ENCODE results near the gene CBX2.

The CBX2 gene

DNA sequence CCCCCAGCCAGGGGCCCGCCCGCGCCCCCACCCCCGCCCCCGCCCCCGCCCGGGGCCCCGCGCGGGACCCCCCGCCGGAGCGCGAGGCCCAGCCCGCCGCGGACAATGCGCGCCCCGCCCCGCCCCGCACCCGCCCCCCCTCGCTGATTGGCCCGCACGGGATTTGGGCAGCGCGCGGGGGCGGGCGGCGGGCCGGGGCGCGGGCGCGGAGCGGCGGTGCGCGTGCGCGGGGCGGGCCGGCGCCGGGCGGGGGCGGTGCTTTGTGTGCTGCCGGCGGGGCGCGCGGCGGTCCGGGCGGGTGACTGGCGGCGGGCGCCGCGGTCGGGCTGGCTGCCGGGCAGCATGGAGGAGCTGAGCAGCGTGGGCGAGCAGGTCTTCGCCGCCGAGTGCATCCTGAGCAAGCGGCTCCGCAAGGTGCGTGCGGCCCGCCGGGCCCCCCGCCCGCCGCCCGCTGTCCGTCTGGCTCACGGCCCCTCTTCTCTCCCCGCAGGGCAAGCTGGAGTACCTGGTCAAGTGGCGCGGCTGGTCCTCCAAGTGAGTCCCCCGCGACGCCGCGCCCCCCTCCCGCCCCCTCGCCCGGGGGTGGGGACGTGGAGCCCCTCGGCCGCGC is at the start of gene CBX2:
TSS of gene CBX2 (plus strand) at position 255 of the 610 bp plus-strand sequence. CDS start at position 343, 88 bp downstream.
- no peak for DNase-seq

DNA sequence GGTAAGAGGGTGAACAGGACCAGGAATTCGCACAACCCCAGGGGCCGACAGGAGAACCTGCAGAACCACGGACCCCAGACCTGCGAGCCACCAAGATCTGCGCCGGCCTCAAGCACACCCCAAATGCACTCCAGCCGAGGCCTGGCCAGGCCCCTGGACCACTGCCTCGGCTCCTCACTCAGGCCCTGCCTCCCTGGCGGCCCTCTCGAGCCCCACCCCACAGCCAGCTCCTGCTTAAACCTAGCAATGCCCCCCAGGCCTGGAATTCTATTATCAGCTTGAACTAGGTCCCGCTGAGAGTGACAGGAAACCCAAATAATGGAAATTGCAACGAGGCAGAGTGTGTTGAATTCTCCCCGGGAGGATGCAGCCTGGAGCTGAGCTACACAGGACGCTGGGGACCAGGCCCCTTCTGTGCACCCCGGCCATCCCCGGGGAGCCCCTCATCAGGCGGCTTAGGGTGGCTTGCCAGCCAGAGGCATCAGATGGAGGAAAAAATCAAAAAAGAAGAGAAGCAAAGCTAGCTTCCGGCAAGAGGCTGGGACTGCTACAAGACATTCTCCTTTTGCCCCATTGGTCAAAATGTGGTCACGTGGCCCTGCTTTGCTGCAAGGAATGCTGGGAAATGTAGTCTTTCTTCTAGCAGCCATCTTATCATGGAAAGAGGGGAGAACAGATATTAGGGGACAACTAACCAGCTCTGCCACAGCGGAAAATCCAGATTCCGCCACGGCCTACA is 49.6 kb upstream of the CBX2 start:
- DNase-seq: peak; percentile 37

DNA sequence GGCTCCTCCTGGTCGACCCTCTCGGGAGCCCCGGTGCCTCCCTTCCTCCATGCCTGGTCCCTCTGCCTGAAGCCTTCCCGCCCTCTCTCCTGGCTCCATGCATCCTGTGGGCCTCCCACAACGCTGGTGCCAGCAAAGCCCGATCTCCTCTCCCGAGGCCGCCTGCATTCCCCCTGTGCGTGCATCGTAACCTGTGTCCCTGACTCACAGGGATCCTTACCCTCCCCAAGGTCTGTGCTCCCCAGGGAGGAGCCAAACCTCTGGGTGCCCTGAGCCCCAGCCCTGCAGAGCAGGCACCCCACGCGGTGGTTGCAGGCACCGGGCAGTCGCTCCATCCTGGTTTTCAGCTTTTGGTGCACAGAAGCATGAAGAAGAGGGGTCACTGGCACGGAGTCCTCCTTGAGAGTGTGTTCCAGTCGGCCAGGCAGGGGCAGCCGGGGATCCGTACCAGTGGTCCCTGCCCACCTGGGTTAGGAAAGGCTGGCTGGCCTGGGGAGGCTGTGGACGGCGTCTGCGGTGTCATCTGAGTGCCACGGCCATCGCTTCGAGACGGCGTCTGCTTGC is 49.0 kb upstream of the CBX2 start:
- no peak for DNase-seq

DNA sequence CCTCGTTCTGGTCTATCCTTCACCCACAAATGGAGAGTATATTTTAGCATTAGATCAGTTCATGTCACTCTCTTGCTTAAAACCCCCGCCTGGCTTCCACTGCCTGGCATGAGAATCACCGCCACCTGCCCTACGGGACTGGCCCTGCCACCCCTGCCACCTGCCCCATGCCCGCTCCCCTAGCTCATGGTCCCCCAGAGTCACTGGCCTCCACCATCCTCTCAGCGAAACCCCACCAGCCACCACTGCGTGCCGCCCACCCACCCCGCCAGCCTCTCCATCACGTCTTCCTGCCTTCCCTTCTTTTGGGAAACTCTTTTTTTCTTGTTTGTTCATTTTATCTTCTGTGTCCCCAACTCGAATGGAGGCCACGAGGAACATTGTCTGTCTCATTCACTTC is 48.2 kb upstream of the CBX2 start:
- DNase-seq: no peak

DNA sequence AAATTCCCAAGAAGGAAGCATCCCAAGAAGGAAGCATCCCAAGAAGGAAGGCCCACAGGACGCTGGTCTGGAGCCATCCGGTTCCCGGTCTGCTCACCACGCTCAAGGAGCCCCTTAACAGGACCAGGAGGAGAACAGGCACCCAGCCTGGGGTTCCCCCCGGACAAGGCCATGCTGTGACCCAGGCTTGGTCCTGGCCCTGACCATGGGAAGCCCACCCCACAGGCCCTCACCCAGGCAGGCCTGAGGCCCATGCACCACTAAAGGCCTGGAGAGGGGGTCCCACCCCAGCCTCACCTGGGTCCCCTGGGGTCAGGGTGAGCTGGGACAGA is 47.5 kb upstream of the CBX2 start:
- DNase-seq: no peak

DNA sequence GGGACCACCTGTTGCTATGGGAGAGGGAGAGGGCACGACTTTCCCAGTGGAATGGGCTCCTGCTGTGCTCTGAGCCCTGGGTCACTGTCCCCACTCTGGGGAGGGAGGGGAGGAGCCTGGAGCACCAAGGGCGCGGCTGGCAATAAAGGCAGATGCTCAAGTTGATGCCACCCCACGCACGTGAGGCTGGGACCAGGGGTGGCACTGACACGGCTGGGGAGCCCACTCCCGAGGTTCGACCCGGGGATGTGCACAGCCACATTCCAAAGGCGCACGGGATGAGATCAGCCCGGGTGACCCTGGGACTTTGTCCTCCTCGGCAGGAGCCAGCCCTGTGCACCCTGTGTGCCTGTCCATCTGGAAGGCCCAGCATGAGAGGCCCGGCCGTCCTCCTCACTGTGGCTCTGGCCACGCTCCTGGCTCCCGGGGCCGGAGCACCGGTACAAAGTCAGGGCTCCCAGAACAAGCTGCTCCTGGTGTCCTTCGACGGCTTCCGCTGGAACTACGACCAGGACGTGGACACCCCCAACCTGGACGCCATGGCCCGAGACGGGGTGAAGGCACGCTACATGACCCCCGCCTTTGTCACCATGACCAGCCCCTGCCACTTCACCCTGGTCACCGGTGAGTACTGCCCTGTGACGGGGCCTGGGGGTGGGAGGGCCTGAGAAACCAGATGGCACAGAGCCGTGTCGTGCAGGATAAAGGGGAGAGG is 47.0 kb upstream of the CBX2 start, which contains the start of gene ENPP7:
TSS of gene ENPP7 (plus strand) at position 175 of the 715 bp plus-strand sequence. CDS start at position 372, 197 bp downstream.
- DNase-seq: no peak

DNA sequence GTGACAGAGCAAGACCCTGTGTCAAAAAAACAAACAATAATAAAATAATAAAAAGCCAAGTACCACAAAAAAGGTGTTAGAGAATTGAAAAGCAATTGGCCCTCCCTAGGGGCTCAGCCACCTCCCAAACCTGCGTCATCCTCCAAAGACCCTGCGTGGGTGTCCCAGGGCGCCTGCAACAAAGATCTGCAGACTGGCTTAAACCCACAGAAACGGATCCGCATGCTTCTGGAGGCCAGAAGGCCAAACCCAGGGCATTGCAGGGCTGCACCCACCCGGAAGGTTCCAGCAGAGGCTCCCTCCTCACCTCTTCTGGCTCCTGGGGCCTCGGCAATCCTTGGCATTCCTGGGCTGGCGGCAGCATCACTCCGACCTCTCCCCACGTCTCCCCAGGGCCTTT is 45.7 kb upstream of the CBX2 start:
- DNase-seq: no peak

DNA sequence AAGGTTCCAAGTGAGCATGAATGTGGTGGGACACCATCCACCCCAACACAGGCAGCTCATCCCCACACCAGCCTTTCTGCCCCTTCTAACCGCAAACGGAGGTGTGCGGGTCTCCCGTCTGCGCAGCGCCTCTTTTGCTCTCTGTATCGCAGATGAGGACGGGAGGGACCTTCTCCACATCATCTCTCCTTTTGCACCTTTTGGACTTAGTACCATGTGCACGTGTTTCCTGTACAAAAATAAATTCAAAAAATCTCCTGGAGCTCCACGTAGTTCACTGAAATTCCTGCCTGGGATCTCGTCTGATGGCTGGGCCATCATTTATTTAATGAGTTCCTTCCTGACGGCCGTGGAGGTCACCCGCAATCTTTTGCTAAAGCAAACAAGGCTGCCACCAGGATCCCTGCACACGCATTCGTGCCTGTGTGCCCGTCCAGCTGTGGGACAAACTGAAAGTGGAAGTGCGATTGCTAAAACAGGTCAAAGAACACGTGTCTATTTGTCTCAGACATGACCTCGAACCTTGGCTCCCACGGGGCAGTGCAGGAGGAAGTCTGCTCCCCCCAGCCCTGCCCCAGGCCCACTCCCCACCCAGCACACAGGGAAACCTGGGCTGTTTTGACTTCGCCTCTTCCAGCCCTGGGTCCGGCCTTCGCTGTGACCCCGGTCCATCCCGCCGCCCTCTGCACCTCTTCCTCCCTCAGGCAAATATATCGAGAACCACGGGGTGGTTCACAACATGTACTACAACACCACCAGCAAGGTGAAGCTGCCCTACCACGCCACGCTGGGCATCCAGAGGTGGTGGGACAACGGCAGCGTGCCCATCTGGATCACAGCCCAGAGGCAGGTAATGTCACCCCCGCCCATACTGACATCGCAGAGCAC is 44.9 kb upstream of the CBX2 start:
- no peak for DNase-seq

DNA sequence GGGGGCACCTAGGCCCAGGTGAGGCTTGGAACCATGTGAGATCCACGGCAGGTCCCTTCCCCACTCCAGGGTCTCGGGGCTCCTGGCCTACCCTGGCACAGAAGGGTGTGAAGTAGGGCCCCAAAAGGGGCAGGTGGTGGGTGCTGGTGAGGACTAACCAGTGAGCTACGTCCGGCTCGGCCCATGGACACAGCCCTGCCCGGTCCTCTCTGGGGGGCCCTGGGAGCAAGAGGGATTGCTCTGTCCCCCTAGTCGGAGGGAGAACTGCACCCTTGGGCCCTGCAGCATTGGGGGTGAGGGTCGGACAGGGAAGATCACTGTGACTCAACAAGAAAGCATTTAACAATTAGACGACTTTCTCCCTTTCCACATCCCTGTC is 44.3 kb upstream of the CBX2 start:
- no peak for DNase-seq

DNA sequence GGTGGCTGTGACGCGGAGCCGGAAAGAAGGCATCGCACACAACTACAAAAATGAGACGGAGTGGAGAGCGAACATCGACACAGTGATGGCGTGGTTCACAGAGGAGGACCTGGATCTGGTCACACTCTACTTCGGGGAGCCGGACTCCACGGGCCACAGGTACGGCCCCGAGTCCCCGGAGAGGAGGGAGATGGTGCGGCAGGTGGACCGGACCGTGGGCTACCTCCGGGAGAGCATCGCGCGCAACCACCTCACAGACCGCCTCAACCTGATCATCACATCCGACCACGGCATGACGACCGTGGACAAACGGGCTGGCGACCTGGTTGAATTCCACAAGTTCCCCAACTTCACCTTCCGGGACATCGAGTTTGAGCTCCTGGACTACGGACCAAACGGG is 42.9 kb upstream of the CBX2 start:
- DNase-seq: no peak

DNA sequence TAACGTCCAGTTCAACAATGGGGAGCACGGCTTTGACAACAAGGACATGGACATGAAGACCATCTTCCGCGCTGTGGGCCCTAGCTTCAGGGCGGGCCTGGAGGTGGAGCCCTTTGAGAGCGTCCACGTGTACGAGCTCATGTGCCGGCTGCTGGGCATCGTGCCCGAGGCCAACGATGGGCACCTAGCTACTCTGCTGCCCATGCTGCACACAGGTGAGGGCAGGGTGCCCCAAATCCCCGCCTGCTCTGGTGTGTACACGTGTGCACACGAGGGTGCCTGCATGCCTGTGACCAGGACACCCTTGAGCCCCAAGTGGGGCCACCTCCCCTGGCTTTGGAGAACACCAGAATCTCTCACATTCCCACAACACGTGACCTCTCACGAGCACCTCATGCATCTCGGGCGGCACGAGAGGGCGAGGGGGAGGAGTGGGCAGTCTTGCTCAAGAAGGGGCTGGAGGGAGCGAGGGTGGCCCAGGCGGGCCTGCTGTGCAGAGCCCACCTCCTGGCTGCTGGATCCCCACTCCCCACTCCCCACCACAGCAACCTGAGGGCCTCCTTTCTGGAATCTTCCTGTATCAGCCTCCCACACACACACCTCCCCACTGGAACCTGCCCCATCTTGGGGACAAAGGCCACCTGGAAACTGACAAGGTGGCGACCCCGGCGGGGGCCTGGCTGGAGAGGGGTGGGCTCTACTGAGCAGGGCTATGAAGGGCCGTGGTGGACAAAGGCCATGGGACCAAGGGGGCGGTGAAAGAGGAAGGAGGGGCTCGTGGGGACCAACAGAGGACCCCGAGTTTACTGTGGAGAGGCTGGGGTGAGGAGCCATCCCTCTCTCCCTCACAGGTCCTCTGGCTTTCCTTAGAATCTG is 40.7 kb upstream of the CBX2 start:
- no peak for DNase-seq

DNA sequence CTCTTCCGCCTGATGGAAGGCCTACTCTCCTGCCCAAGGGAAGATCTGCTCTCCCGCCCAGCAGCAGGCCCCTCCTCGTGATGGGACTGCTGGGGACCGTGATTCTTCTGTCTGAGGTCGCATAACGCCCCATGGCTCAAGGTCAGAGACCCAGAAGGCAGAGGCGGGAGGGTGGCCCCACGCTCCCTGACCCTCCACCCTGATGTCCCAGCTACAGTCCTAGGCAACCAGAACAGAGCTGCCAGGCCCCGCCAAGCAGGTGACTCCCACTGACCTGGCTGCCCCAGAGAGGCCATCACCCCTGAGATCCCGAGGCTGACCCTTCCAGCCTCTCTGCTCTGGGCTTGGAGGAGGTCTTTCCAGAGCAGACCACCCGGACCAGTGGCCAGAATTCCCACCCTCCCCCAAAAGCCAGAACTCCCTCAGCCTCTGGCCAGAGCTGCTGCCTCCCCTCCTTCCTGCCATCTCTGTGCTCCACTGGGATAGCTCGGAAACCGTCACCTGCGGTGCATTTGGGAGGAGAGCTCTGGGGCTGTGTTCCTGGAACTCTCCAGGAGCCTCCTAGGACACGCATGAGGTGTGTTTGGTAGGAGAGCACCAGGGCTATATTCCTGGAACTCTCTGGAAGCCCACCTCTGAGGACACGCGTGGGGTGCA is 39.9 kb upstream of the CBX2 start:
- DNase-seq: no peak

DNA sequence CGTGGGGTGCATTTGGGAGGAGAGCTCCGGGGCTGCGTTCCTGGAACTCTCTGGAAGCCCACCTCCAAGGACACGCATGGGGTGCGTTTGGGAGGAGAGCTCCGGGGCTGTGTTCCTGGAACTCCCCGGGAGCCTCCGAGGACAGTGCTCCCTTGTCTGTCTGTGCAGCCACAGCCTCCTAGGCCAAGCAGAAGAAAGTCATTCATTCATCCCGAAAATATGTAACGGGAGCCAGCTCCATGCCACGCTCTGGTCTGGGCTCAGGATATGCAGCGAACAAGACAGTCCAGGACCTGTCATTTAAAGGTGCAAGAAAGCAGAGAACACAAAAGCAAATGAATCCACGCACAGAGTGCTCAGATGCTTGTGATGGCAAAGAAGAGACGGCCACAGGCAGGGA is 39.3 kb upstream of the CBX2 start:
- DNase-seq: no peak

DNA sequence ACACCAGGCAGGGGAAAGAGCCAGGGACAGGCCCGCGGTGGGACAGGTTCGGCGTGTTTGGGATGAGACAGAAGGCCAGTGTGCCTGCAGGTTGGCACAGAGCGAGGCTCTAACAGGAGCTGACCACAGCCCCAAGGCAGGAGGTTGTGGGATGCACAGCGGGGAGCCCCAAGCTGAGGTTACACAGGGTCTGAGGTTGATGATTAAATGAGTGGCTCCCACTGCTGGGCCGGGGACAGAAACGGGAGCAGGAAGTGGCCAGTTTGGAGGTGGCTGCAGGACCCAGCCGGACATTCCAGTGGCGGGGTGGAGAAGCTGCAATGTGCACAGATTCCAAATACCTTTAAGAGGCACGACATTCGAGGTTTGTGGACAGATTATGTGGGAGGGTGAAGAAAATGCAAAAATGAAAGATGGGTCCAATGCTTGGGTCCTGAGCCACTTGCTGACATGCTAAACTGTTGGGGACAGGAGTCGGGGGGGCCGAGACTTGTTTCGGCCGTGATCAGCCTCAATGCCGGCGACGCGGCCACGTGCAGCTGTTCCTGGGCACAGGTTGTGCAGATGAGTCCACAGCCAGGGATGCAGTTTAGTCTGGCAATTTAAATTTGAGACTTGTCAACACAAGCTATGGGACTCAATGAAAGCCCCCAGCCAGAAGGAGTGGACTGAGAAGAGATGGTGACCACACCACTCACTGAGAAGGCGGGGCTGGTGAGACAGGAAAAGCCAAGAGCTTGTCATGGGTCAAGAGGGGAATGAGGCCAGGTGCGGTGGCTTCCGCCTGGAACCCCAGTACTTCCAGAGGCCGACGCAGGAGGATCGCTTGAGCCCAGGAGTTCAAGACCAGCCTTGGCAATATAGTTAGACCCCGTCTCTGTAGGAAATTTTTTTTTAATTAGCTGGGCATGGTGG is 38.5 kb upstream of the CBX2 start:
- no peak for DNase-seq

DNA sequence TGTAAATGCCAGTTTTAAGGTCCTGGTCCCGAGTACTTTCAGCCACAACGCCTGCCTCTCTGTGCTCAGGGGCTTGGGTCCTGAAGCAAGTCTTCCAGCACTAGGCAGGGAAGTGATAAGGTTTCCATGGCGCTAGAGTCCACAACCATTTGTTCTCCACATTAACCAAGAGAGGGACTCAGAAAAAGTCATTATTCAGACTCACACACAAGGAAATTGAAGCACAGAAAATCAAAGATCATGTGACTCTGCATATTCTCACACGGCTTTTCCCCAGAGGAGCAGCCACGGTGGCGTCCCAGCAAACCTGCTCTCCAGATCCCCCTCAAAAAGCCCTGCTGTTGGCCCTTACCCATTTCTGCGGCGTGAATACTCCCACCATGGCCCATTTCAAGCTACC is 37.5 kb upstream of the CBX2 start:
- DNase-seq: no peak

DNA sequence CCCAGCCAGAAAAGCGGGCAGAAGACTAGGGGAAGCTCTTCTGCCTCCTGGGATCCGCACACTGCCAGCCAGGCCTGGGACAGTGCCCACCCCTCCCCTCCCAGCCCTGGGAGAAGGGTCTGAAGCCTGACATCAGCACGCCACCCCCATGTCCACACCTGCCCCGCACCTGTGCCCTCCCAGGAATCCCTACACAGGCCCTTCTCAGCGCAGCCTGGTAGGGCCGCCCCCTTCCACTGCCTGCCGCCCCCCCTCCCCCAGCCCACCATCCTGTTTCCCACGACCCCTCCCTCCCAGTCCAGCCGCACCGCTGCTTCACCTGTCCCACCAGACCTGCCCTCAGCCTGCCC is 36.6 kb upstream of the CBX2 start:
- DNase-seq: no peak

DNA sequence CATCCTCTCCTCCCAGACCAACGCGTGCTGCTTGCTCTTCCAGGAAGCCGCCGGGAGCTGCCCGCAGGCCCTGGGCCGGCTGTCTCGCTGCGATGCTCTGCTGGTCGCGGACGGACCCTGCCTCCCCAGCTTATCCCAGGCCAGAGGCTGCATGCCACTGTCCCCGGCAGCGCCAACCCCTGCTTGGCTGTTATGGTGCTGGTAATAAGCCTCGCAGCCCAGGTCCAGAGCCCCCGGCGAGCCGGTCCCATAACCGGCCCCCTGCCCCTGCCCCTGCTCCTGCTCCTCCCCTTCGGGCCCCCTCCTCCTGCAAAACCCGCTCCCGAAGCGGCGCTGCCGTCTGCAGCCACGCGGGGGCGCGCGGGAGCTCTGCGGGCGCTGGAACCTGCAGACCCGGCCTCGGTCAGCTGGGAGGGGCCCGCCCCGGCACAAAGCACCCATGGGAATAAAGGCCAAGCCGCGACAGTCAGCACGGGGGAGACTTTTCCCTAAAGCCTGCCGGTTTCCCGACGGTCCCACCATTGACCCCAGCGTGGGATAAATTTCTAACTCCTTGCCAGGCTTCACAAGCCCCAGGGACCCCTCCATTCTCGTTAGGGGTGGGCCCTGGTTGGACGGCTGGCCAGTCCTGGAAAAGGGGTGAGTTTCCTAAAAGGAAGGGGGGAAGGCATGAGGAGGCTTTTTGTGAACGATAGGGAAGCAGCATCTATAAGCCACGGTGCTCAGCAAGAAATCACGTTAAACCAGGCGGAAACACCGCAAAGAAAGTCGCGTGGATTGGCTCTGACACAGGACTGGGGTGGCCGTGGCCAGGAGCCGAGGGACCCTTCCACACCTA is 36.0 kb upstream of the CBX2 start:
- peak; percentile 19 for DNase-seq

DNA sequence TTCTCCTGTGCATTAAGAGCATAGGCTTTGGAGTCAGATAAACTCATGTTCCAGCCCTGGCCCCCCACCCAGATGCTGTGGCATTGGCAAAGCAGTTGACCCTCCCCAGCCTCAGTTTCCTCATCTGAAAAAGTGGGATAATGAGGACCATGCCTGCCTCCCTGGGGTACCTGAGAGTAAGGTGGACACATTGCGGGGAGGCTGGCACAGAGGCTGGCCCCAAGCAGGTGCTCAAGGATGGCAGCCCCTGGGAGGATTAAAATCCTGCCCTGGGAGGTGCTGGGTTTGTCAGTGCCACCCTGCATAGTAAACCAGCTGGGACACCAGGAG is 35.4 kb upstream of the CBX2 start:
- no peak for DNase-seq

DNA sequence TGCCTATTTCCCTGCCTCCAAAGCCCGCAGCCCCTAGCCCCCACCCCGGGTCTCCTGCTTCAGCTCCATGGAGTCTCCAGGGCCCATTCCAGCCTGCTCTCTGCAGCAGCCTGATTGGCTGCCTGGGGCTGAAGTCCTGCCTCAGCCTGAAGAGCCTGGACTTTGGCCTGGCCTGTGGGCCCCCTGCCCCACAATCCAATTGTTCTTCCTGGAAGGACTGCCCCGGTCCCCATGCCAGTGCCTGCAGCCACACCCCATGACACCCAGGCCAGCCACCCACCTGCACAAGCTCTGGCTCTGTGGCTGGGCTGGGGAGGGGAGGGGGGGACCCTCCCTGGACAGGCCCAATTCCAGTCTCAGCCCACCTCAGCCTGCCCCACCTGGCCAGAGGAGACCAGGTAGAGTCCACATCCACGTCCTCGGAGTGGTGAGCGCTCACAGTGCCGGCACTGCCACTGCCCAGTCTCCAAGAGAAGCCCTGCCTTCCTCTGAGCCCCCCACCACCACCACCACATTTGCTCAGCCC is 34.9 kb upstream of the CBX2 start:
- DNase-seq: no peak

Data from KG1 (cell line).